NCI-H2227 treated with DMSO at 0.1 percent for 48 hours (cell line): ENCODE results near the gene METRNL.

ENCODE experiments used
- DNase-seq: peaks from one replicate; lab custom pipeline; 2025; lab: John Stamatoyannopoulos, UW

Gene METRNL

GRCh38 chr17:83080579-83080857, 1.1 kb downstream of the METRNL start:
- no peak for DNase-seq

GRCh38 chr17:83080858-83081683, 1.7 kb downstream of the METRNL start:
- no peak for DNase-seq

GRCh38 chr17:83081684-83082201, 2.3 kb downstream of the METRNL start:
- no peak for DNase-seq

GRCh38 chr17:83082424-83082823, 3.0 kb downstream of the METRNL start:
- no peak for DNase-seq

- no peak for DNase-seq
These were observed 3.5 kb downstream of the METRNL start for GRCh38 chr17:83082909-83083367.

GRCh38 chr17:83083368-83084201, 4.2 kb downstream of the METRNL start:
- no peak for DNase-seq

GRCh38 chr17:83084214-83084613, 4.8 kb downstream of the METRNL start:
- DNase-seq = no peak

GRCh38 chr17:83084621-83085056, 5.2 kb downstream of the METRNL start:
- DNase-seq = no peak

- DNase-seq = no peak
These were observed 5.7 kb downstream of the METRNL start for GRCh38 chr17:83085103-83085502.

GRCh38 chr17:83085526-83086198, 6.3 kb downstream of the METRNL start:
- no peak for DNase-seq

GRCh38 chr17:83086199-83086880, 6.9 kb downstream of the METRNL start:
- no peak for DNase-seq

GRCh38 chr17:83086907-83087787, 7.7 kb downstream of the METRNL start:
- no peak for DNase-seq

GRCh38 chr17:83087788-83088360, 8.5 kb downstream of the METRNL start:
- no peak for DNase-seq

- DNase-seq = no peak
These were observed 9.0 kb downstream of the METRNL start for GRCh38 chr17:83088451-83088850.

- no peak for DNase-seq
These were observed 9.5 kb downstream of the METRNL start for GRCh38 chr17:83088909-83089308.

GRCh38 chr17:83089328-83090132, 10.1 kb downstream of the METRNL start:
- DNase-seq = no peak

- no peak for DNase-seq
These were observed 11.2 kb downstream of the METRNL start for GRCh38 chr17:83090444-83091256.

- DNase-seq = no peak
These were observed 12.1 kb downstream of the METRNL start for GRCh38 chr17:83091257-83092141.
